Pons (tissue), 1 donor: ENCODE data around the gene KCND1.
"Not testable (repeated sequence)": the region's sequence is repeated elsewhere in the genome, so short reads cannot be mapped to it uniquely, and the experiment has no call there.

ENCODE experiments used
- DNase-seq: peaks from one replicate; pipeline ENCODE4 v3.0.0-alpha.2; 2016; ENCODE audit warnings: low spot score

The KCND1 gene

GRCh38 chrX:48971249-48972219, at the start of gene KCND1:
Gene KCND1 (minus strand): TSS chrX:48971844. CDS start chrX:48970271, 1,573 bp downstream.
- DNase-seq: no peak

GRCh38 chrX:49019599-49020249, 48.1 kb upstream of the KCND1 start:
- no peak for DNase-seq

DNA sequence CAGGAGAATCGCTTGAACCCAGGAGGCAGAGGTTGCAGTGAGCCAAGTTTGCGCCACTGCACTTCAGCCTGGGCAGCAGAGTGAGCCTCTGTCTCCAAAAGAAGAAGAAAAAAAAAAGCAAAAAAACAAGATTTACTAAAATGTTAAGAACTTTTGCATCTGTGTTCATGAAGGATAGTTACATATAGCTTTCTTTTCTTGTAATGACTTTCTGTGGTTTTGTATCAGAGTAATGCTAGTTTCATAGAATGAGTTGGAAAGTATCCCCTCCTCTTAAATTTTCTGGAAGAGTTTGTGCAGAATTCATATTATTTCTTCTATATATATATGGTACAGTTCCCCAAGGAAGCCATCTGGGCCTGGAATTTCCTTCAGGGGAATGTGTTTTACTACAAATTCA, 47.4 kb upstream of the KCND1 start:
- no peak for DNase-seq

GRCh38 chrX:49003696-49004095, 32.1 kb upstream of the KCND1 start:
- no peak for DNase-seq

DNA sequence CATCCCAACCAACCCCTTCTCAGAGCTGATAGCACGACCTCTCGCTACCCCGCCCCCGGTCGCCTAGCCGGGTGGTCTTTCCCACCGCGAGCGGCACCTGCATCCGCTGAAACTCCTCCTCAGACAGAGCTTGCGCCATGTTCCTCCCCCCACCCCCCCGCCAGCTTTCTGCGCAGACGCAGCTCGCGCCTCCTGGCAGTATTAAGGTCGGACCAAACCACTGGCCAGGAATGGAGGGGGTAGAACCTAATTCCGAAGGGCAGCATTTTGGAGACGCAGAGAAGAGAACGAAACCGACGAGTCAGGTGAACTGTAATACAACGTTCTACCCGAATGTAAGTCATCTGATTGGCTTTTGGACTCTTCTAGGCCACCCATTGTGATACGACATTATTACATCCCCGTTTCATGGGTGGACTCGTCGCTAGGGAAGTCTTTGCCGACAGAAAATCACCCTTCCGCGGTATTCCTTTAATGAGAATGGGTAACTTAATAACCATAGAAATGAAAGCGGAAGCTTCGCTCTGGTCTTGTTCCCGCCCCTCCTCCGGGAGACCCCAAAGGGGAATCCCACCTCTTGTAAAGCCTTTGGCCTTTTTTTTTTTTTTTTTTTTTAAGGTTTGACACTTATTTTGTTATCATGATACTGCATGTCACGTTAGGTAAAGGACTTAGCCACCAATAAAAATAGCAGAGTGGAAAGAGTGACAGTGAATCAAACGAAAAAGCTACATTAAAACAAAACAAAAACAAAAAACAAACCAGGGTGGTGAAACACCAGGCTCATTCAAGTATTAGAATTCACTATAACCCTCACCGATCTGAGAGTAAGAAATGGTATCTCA, 30.7 kb upstream of the KCND1 start, which contains the start of gene GRIPAP1:
Gene GRIPAP1 (minus strand): TSS at position 174 of the 845 bp plus-strand sequence. CDS start 35 bp downstream, at position 139.
- DNase-seq: peak; percentile 84

DNA sequence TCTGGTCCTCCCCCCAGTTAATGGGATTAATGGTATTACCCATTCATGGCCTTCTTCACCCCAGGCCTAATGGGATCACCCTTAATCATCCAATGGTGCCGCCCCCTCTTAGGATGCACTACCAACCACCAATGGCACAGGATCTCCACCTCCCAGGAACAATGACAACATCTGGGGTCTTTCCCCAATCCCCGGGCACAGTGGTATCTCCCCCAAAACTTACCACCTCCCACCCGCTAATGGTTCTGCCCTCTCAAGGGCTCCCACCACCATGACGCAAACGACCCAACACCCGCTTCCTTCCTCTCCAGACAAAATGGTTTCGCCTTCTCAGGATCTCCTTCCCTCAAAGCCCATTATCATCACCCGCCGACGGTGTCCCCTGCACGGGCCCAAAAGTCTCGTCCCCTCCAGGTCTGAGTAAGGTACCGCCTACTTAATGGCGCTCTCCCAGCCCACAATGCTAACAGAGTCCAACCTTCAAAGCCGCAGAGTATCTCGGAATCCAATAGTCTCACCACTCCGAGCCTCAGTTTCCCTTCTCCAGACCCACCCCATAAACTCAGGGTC, 30.0 kb upstream of the KCND1 start:
- peak; percentile 7 for DNase-seq

DNA sequence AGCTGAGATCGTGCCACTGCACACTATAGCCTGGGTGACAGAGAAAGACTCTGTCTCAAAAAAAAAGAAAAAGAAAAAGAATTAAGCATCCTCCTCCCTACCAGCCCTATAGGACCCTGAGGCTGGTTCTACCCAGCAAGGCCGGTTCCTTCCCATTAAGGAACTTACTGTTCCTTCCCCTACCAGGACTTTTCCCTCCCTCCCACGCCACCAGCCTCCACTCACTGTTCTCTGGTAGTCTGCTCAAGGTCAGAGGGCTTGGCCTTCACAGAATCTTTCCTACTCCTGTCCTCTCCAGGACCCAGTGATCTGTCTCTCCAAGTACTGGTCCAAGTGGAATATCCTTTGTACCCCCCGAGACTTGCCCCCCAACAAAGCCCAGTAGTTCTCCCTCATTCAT, 29.0 kb upstream of the KCND1 start:
- no peak for DNase-seq

DNA sequence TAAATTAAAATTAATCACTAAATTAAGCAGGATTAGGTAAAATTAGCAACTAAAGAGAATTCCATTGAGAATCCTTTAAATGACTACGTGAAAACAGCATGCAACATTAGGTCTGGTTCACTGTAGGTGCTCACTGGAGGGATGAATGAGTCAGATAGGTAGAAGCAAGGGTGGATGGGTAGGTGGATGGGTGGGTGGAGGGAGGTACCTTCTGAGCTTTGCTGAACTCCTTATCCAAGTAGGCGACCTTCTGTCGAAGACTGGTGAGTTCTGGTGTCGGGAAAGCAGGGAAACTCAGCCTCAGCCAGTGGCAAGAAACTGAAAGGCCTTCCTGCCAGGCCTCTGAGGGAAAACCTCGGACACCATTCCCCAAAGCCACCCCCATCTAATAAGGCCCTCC, 27.4 kb upstream of the KCND1 start:
- no peak for DNase-seq

DNA sequence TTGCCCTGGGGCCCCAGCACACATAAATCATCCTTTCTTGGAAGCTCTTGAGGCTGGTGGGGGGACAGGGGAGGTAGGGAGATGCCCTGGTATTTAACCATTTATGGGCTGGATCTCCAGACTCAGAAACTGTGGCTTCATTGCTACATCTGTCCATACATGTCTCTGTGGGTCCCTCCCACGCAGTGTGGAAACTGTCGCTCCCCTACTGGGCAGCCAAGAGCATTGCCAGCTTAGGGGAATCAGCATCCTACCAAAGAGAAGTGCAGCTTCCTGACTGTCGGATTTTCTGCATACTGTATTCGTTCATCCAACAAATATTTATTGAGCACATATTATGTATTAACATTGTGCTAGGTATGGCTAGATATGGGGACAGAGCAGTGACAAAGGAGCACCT, 26.7 kb upstream of the KCND1 start:
- no peak for DNase-seq

- DNase-seq: no peak
Observed at GRCh38 chrX:48997865-48998264, 26.2 kb upstream of the KCND1 start.

DNA sequence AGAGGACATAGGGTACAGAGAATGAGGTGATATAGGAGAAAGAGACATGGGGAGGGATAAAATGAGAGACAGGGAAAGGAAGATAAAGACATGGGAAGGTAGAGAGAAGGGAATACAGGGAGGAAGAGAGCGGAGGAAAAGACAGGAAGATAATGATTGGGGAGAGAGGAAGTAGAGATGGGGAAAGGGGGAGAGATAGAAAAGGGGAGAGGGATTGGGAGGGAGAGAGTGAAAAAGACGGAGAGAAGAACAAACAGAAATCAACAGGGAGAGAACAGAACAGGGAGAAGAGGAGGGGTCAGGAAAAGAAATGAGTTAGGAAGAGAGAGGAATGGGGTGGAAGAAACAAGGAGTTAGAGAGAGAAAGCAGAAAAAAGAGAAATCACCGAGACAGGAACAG, 25.8 kb upstream of the KCND1 start:
- no peak for DNase-seq

DNA sequence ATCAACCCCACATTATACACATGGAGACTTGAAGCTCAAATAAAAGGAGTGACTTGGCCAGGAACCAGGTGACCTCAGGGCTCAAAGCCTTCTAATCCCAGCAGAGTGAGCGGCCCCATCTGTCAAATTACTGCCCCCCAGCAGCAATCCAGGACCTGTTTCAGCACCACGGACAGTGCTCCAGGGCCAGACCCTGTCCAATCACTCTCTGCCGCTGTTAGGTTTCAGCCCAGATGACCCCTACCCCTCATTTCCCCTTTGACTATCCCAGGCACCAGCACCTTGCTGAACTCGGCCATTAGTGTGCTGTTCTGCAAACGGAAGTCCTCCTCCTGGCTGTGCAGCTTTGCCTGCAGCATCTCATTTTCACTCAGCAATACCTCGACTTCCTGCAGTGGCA, 25.3 kb upstream of the KCND1 start:
- no peak for DNase-seq

DNA sequence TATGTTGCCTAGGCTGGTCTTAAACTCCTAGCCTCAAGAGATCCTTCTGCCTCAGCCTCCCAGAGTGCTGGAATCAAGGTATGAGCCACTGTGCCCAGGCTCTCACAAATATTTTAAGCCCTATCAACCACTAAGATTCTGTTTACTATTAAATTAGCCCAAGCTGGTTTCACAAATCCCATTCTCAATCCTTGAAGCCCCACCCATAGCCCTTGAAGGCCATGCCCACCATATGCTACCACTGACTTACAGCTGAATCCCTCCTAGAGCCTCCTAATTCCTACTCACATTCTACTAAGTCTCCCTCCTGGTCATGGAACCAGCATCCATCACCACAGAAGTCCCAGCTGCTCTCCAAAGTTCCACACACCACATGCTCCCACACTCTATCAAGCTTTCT, 20.7 kb upstream of the KCND1 start:
- no peak for DNase-seq

- DNase-seq: no peak
Observed at GRCh38 chrX:48989483-48989882, 17.8 kb upstream of the KCND1 start.

GRCh38 chrX:48983896-48984295, 12.3 kb upstream of the KCND1 start:
- DNase-seq: no peak

DNA sequence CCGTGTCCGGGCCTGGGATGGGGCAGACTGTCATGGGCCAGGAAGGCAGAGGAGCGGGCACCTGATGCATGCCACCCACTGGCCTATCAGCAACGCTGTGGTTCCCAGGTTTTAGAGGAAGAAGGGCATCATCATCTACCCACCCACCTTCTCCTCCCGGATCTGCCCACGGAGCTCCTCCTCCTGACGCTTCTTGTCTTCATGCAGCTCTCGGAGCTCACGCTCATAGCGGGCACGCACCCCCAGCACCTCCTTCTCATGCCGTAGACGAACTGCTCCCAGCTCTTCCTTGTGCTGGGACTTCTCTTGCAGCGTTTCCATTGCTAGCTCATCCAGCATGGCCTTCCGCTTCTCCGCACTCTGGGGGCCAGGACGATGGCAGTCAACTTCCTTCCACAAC, 11.4 kb upstream of the KCND1 start:
- no peak for DNase-seq

DNA sequence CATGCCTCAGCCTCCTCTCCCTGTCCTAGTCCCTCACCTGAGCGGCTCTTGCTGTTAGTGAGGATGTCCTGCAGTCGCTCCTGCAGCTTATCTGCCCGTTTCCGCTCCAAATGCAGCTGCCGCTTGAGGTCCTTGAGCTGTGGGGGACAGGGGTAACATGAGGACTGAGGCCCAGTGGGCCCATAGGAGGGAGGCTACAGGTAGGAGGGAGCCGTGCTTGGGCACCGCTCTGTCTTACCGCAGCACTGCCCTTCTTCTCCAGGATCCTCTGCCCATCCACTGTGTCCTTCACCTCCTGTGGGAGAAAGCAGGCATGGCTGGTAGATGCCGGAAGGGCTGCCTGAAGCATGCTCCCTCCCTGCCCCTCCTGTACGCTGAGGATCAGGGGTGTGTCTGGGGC, 9.5 kb upstream of the KCND1 start:
- no peak for DNase-seq

- not testable (repeated sequence) for DNase-seq
Observed at GRCh38 chrX:48980341-48980740, 8.7 kb upstream of the KCND1 start.

DNA sequence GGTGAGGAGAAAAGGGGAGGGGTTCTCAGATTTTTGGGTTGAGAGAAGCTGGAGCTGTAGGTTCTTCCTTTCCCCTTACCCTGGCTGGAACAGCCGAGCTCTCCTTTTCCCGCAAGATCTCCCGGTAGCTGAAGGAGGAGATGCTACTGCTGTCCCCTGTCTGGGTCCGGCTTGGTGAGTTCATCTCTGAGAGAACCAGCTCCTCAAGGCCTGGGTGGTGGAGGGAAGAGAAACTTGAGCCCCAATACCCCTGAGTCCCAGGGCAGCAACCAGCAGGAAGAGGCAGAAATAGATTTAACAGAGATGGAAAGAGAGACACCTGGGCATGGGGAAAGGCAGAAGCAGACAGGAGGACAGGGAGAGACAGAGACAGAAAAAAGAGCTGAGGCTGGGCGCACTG, 6.6 kb upstream of the KCND1 start:
- DNase-seq: no peak

DNA sequence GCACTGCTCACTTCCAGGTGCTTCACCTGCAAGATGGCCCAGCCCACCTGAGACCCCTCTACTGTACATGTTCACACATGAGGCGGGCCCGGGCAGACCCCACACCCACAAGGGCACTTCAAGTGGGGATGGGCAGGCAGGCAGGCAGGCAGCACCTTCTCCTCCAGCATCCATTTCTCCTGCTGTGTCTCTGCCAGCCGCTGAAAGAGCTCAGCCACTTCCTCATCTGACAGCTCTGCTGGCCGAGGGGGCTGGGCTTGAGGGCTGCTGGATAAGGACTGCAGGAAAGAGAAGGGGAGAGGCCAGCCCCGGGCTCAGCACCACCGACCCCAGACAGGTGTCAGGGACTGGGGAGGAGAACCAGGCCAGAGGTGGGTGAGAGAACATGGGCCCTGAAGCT, 4.4 kb upstream of the KCND1 start:
- no peak for DNase-seq

DNA sequence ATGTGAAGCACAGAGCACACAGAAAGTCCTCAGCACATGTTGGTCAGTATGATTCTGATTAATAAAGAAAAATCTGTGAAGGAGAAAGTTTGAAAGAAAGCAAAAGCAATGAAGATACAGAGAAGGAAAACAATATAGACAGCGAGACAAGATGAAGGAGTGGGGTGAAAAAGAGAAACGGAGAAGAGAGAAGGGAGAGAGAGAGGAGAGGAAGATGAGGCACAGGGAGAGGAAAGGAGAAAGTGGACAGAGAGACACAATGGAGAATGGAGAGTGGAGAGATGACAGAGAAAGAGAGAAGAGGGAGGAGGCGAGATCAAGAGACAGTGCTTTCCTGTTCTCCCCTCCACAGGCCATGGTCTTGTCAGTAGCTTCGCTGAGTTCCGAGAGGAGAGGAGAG, 3.9 kb upstream of the KCND1 start:
- DNase-seq: no peak

- no peak for DNase-seq
Observed at GRCh38 chrX:48975041-48975440, 3.4 kb upstream of the KCND1 start.
